SK-N-MC (cell line): ENCODE results near the gene PDZRN4.

Experiments
- EZH2 ChIP-seq: fragments of 200-600 bp; sonication (generic); IDR thresholded peaks from one replicate; pipeline ENCODE4 v1.6.1; 2017; ENCODE audit warnings: antibody characterized with exemption
- FOXP2 ChIP-seq: optimal IDR thresholded peaks from 2 replicates; pipeline ENCODE3; 2011; ENCODE audit warnings: mild to moderate bottlenecking, moderate library complexity; ENCODE audit not compliant: insufficient read depth; ENCODE audit errors: extremely low read length, control extremely low read depth
- POLR2AphosphoS5 ChIP-seq: IDR thresholded peaks from 2 replicates; pipeline ENCODE4 v1.6.1; 2012; ENCODE audit warnings: mild to moderate bottlenecking, low read depth, low read length, borderline replicate concordance

DNA sequence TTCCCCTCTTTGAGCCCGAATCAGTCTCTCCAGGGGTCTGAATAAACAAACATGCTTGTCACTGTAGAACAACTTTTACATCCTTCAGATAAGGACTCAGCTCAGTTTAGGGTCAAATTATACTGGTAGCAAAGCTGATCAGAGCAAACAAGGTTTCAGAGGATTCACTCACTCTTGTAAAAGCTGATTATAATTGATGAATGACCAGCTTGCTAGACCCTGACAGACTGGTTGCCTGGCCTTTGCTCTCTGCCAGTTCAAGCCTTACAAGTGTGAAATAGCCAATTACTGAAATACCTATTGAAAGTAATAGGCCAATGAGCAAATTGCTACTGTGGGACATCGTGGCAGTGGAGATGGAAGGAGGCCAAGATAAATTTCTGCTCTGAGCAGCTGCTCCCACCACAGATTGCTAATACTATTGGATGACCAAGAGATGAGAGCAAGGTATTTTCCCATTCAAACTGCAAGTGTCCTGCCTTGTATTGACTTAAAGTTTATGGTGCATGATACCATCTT lies 177.6 kb downstream of the PDZRN4 start:
- TF ChIP-seq POLR2AphosphoS5, result no peak
- no peak for TF ChIP-seq EZH2
- no peak for TF ChIP-seq FOXP2
